BLaER1 treated with 17β-estradiol and CSF1 and Interleukin-3, amounts not matched to agents 10 nM and 100 nM (cell line): ENCODE data around the gene ZNF747.

ENCODE experiments used
- H3K27ac ChIP-seq, 11 experiments: shearing (Covaris generic); formaldehyde crosslinking; 2 replicates each; pipeline ENCODE4 v1.8.1; 2022
- H3K27me3 ChIP-seq, 11 experiments: shearing (Covaris generic); formaldehyde crosslinking; 2 replicates each; pipeline ENCODE4 v1.8.1; 2022
- H3K36me3 ChIP-seq, 11 experiments: shearing (Covaris generic); formaldehyde crosslinking; 2 replicates each; pipeline ENCODE4 v1.8.1; 2022
- H3K4me1 ChIP-seq, 10 experiments: shearing (Covaris generic); formaldehyde crosslinking; 2 replicates each; pipeline ENCODE4 v1.8.1; 2022
- H3K4me2 ChIP-seq, 11 experiments: shearing (Covaris generic); formaldehyde crosslinking; 2 replicates each; pipeline ENCODE4 v1.8.1; 2022
- H3K4me3 ChIP-seq, 10 experiments: shearing (Covaris generic); formaldehyde crosslinking; 2 replicates each; pipeline ENCODE4 v1.8.1; 2022
- H3K9ac ChIP-seq, 11 experiments: shearing (Covaris generic); formaldehyde crosslinking; 2 replicates each; pipeline ENCODE4 v1.8.1; 2022
- H3K9me3 ChIP-seq, 11 experiments: shearing (Covaris generic); formaldehyde crosslinking; replicated peaks in 1 of 11; 2 replicates each; pipeline ENCODE4 v1.8.1; 2022
- H4K20me1 ChIP-seq, 11 experiments: shearing (Covaris generic); formaldehyde crosslinking; 2 replicates each; pipeline ENCODE4 v1.8.1; 2022
- Cebpa-rat ChIP-seq, 11 experiments: shearing (Covaris generic); IDR thresholded peaks; 2 replicates each; pipeline ENCODE4 v1.8.1; 2022

Gene ZNF747

DNA sequence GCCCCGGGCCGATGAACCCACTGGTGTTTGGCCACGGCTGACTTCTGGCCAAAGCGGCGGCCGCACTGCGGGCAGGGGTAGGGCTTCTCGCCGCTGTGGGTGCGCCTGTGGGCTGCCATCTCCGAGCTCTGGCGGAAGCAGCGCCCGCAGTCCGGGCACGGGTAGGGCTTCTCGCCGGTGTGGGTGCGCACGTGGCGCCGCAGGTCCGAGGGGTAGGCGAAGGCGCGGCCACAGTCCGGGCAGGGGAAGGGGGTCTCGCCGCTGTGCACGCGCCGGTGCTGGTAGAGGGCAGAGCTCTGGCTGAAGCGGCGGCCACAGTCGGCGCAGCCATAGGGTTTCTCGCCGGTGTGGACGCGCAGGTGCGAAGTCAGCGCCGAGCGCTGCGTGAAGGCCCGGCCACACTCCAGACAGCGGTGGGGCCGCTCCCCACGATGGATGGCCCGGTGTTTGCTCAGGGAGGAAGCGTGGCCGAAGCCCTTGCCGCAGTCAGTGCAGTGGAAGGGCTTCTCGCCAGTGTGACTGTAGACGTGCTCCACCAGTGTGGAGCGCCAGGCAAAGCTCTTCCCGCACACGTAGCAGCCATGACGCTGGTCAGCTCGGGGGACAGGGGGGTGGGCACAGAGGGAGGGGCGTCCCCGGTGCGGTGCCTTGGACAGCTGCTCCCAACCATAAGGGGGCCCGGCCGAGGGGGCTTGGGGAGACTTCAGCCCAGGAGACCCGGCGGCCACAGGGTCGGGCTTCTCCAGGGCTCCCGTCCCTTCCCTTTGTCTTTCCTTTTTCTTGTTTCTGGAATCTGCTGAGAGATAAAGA is 20.9 kb upstream of the ZNF747 start:
- H3K9ac ChIP-seq = peak overlapping the region in 3 of 11 experiments; percentile 7 to 15 (median 14); a peak in 1 of 22 replicates

DNA sequence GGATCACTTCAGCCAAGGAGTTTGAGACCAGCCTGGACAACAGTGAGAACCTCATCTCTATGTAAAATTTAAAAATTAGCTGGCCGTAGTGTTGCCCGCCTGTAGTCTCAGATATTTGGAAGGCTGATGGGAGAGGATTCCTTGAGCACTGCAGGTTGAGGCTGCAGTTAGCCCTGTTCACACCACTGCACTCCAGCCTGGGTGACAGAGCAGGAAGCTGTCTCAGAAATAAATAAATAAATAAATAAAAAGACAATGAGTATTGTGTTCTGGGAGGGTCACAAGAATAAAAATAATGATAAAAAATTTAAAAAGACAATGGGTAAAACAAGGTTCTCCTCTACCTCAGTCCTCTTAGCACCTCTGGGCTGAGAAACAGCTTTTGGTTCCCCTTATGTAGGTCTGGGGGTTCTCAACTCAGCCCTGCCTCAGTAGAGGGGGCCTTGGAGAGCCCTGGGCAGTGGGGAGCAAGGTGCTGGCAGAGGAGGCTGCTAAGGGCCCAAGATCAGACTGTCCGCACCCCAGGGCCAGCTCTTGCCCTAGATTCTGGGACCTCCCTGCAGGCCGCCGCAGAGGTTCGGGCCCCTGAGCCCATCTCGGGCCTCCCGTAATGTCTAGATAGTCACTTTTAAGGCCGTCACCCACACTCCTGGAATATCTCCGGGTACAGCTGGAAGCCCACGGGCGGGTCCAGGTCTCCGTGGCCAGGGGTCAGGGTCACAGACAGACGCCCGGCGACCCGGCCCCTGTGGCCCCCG is 20.1 kb upstream of the ZNF747 start:
- H3K36me3 ChIP-seq = peaks cover 26 to 51% (median 39%) of the 10 kb centered on the region in 11 experiments
- peak overlapping the region in 3 of 11 experiments; percentile 17 to 24 (median 19); a peak in 1 of 22 replicates for H3K9ac ChIP-seq
- H3K9me3 ChIP-seq = no peaks in the 10 kb centered on the region
- H3K4me2 ChIP-seq = peak overlapping the region in 5 of 11 experiments; percentile 10 to 80 (median 71); a peak in 3 of 22 replicates
- TF ChIP-seq Cebpa-rat (IDR thresholded peaks at IDR 0.05) = no peak
- no peak overlapping the region for H3K27ac ChIP-seq
- H3K27me3 ChIP-seq = peaks cover 0 to 7% (median 4%) of the 10 kb centered on the region in 11 experiments; a peak in 12 of 22 replicates
- no peak overlapping the region for H3K4me3 ChIP-seq
- peaks cover 0 to 26% (median 0%) of the 10 kb centered on the region in 11 experiments; a peak in 8 of 22 replicates for H4K20me1 ChIP-seq
- peaks cover 40 to 79% (median 48%) of the 10 kb centered on the region in 10 experiments for H3K4me1 ChIP-seq

More for the DNA sequence above, 20.9 kb upstream of the ZNF747 start:
- H3K27ac ChIP-seq = 0 out of 22 replicates have a peak overlapping the region, but pooled peaks of 1 of the 11 experiments have one; percentile 94
- H3K4me2 ChIP-seq = peak overlapping the region in 3 of 11 experiments; percentile 84 to 97 (median 96); a peak in 4 of 22 replicates
- H3K36me3 ChIP-seq = peaks cover 26 to 47% (median 39%) of the 10 kb centered on the region in 11 experiments
- H3K4me1 ChIP-seq = peaks cover 40 to 84% (median 55%) of the 10 kb centered on the region in 10 experiments
- peaks cover 0 to 26% (median 0%) of the 10 kb centered on the region in 11 experiments; a peak in 8 of 22 replicates for H4K20me1 ChIP-seq
- H3K4me3 ChIP-seq = no peak overlapping the region
- TF ChIP-seq Cebpa-rat (IDR thresholded peaks at IDR 0.05) = no peak
- H3K9me3 ChIP-seq = no peaks in the 10 kb centered on the region
- peaks cover 0 to 15% (median 11%) of the 10 kb centered on the region in 11 experiments; a peak in 17 of 22 replicates for H3K27me3 ChIP-seq

DNA sequence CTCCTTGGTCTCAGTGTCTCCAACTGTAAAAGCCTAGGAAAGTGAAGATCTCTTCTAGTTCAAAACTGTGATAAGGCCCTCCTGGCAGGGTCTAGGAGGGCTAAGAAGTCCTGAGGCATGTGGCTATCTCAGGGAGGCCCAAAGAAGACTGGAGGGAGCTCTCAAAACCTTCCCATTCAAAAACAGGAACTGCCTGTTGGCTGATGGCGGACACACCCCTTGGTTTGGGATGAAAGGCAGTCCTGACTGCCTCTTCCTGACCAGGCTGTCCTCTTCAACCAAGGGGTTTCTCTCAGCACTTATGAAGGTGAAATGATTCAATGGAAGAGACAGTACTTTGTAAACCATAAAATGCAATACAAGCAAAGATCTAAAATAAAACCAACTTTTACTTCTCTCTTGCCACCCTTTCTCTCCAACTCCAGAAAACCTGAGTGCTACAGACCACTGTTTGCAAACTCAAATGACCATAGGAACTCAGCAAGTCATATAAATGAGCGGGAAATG is 18.8 kb upstream of the ZNF747 start:
- H3K27me3 ChIP-seq = no peaks in the 10 kb centered on the region
- peaks cover 0 to 26% (median 0%) of the 10 kb centered on the region in 11 experiments; a peak in 8 of 22 replicates for H4K20me1 ChIP-seq
- H3K36me3 ChIP-seq = peaks cover 26 to 53% (median 39%) of the 10 kb centered on the region in 11 experiments
- H3K27ac ChIP-seq = peak overlapping the region in 6 of 11 experiments; percentile 24 to 43 (median 34); a peak in 9 of 22 replicates
- no peaks in the 10 kb centered on the region for H3K9me3 ChIP-seq
- TF ChIP-seq Cebpa-rat (IDR thresholded peaks at IDR 0.05) = no peak
- peaks cover 28 to 78% (median 38%) of the 10 kb centered on the region in 10 experiments for H3K4me1 ChIP-seq
- peak overlapping the region in 2 of 11 experiments; percentile 10 to 28; a peak in 3 of 22 replicates for H3K9ac ChIP-seq
- no peak overlapping the region for H3K4me3 ChIP-seq
- H3K4me2 ChIP-seq = peak overlapping the region; percentile 8 to 80 (median 47); a peak in 20 of 22 replicates

DNA sequence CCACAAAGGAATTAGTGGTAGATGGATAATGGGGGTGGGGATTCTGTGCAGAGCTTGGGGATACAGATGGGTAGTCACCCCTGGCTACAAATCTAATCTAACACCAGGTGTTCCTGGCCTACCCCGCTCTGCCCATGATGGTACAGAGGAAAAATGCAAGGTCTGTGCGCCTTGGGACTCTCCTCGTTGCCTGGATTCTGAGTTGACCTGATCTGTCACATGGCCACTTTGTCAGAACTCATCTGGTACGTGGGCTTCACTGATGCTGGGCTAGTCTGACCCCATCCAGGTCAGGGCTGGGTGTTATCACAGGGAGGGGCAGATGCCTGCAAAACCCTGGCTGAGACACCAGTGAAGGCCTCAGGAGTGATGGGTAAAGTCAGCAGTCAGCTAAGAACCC is 18.3 kb upstream of the ZNF747 start:
- Histone ChIP-seq H3K9ac (peak overlapping the region in 2 of 11 experiments; percentile 10 to 28; a peak in 3 of 22 replicates), H3K4me2 (peak overlapping the region; percentile 8 to 80 (median 47); a peak in 19 of 22 replicates), H3K9me3 (no peaks in the 10 kb centered on the region), H4K20me1 (peaks cover 0 to 26% (median 0%) of the 10 kb centered on the region in 11 experiments; a peak in 8 of 22 replicates), H3K4me1 (peaks cover 28 to 79% (median 37%) of the 10 kb centered on the region in 10 experiments), H3K27me3 (no peaks in the 10 kb centered on the region), H3K36me3 (peaks cover 26 to 53% (median 39%) of the 10 kb centered on the region in 11 experiments), H3K27ac (peak overlapping the region in 6 of 11 experiments; percentile 24 to 43 (median 34); a peak in 8 of 22 replicates), H3K4me3 (no peak overlapping the region)
- TF ChIP-seq Cebpa-rat (IDR thresholded peaks at IDR 0.05) = no peak

DNA sequence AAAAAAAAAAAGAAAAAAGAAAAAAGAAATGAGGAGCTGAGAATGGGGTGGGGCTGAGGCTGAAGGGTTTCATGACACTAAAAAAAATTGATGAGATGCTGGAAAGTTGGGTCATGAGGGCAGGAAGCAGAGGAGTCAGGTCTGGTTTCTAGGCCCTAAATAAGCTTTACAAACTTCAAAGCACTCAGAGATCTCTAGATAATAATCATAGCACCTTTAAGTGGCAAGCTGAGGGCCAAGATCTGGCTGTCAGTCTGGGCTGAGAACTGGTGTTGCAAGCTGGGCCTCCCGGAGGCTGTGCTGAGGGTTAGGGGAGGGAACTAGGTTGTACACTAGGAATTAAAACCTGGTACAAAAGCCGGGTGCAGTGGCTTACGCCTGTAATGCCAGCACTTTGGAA is 17.1 kb upstream of the ZNF747 start:
- no peaks in the 10 kb centered on the region for H3K27me3 ChIP-seq
- 0 out of 22 replicates have a peak overlapping the region, but pooled peaks of 2 of the 11 experiments have one; percentile 22 to 48 for H3K9ac ChIP-seq
- H3K9me3 ChIP-seq = no peaks in the 10 kb centered on the region
- H3K36me3 ChIP-seq = peaks cover 26 to 53% (median 39%) of the 10 kb centered on the region in 11 experiments
- TF ChIP-seq Cebpa-rat (IDR thresholded peaks at IDR 0.05) = no peak
- no peak overlapping the region for H3K4me3 ChIP-seq
- H3K4me2 ChIP-seq = peak overlapping the region in 3 of 11 experiments; percentile 37 to 78 (median 58); a peak in 6 of 22 replicates
- H4K20me1 ChIP-seq = peaks cover 0 to 26% (median 0%) of the 10 kb centered on the region in 11 experiments; a peak in 8 of 22 replicates
- peak overlapping the region in 1 of 11 experiments; percentile 30; a peak in 1 of 22 replicates for H3K27ac ChIP-seq
- H3K4me1 ChIP-seq = peaks cover 22 to 77% (median 31%) of the 10 kb centered on the region in 10 experiments

DNA sequence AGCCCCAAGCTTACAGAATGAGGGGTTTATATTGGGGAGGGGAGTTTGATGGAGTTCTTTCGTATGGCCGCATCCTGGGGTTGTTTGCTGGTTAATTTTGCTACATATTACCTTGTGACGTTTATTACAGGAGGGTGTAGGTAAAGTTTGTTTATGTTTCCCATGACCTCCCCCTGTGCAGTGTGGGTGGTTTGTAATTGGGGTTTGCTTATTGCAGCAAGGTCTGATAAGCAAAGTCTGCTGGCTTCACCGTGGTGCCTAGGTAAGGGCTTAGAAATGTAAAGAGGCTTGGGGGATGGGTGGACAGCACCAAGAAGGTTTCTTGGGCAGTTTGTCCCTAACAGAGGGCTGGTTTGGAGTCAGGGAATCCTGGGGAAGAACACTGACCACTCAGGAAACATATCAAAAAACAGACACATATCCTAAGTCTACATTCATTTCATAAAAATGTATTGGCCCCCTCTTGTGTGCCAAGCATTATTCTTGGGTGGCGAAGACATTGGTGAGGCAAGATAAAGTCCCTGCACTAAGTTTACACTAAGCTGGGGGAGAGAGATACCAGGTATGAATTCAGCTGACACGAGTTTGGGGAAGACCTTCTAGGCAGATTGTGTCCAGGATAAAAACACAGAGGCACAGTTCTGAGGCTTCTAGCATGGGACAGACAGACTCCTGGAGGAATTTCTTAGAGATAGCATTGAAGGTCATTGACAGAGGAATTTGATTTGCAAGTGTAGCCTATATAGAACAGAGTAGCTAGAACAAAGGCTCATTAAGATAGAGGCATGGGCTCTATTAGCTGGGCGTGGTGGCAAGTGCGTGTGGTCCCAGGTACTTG is 14.0 kb upstream of the ZNF747 start:
- no peak overlapping the region for H3K4me3 ChIP-seq
- H3K9ac ChIP-seq = 0 out of 22 replicates have a peak overlapping the region, but pooled peaks of 1 of the 11 experiments have one; percentile 7
- H3K27me3 ChIP-seq = no peaks in the 10 kb centered on the region
- no peaks in the 10 kb centered on the region for H3K9me3 ChIP-seq
- peak overlapping the region in 3 of 11 experiments; percentile 25 to 67 (median 44); a peak in 4 of 22 replicates for H3K4me2 ChIP-seq
- H3K4me1 ChIP-seq = peaks cover 6 to 64% (median 15%) of the 10 kb centered on the region in 10 experiments; a peak in 19 of 20 replicates
- no peak for TF ChIP-seq Cebpa-rat (IDR thresholded peaks at IDR 0.05)
- peaks cover 0 to 24% (median 13%) of the 10 kb centered on the region in 11 experiments; a peak in 10 of 22 replicates for H3K36me3 ChIP-seq
- peaks cover 0 to 11% (median 0%) of the 10 kb centered on the region in 11 experiments; a peak in 4 of 22 replicates for H4K20me1 ChIP-seq
- no peak overlapping the region for H3K27ac ChIP-seq

DNA sequence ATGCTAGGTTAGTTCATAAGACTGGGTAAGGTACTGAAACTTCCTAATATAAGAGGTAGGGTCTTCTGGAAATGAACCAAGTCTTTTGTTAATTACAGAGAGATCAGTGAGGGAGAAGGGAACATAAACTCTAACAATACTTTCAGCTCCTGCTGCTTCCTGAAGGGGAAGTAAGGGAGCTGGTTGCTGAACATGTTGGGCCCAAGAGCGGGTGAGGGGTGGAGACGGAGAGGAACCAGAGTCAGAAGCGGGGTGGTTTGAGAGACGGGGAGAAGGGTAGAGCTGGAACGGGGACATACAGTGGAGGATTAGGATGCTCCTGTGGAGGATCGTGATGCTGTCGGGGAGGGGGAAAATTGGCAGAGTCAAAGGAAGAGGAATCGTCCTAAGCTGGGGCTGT is 11.5 kb upstream of the ZNF747 start:
- Histone ChIP-seq H3K36me3 (peaks cover 0 to 5% (median 0%) of the 10 kb centered on the region in 11 experiments; a peak in 1 of 22 replicates), H3K4me3 (no peak overlapping the region), H3K4me2 (peak overlapping the region in 5 of 11 experiments; percentile 6 to 80 (median 36); a peak in 7 of 22 replicates), H3K27me3 (no peaks in the 10 kb centered on the region), H3K4me1 (peaks cover 0 to 57% (median 12%) of the 10 kb centered on the region in 10 experiments; a peak in 13 of 20 replicates), H4K20me1 (no peaks in the 10 kb centered on the region), H3K9me3 (no peaks in the 10 kb centered on the region), H3K27ac (peak overlapping the region in 2 of 11 experiments; percentile 15 to 26; a peak in 1 of 22 replicates), H3K9ac (peak overlapping the region in 1 of 11 experiments; percentile 40; a peak in 1 of 22 replicates)
- no peak for TF ChIP-seq Cebpa-rat (IDR thresholded peaks at IDR 0.05)
